PC-9 (cell line): ENCODE data around the gene ODF2. TPM values are rescaled to one million over a fixed set of nuclear protein-coding genes. Genes with fewer than 3 reads are reported as not detected.
A peak's percentile ranks its signal among the peaks of the same experiment; 100 is the strongest.
"Not testable (repeated sequence)": the region's sequence is repeated elsewhere in the genome, so short reads cannot be mapped to it uniquely, and the experiment has no call there.

ENCODE experiments used
- BruUV-seq: library from RNA; stranded (reverse); fragments of 400-500 nt; replicated peaks from 2 replicates; lab custom pipeline; 2021; lab: Mats Ljungman, UMichigan
- CTCF ChIA-PET: fragments of 300-600 bp; sonication (Branson Sonifier 250); formaldehyde crosslinking; loops from one replicate; lab custom pipeline; 2022; ENCODE audit warnings: antibody characterized with exemption; lab: Charles Lee
- POLR2A ChIA-PET: fragments of 300-600 bp; sonication (Branson Sonifier 250); formaldehyde crosslinking; loops from one replicate; lab custom pipeline; 2022; ENCODE audit warnings: antibody characterized with exemption; ENCODE audit not compliant: unreplicated experiment; lab: Charles Lee
- DNase-seq, 2 experiments: peaks; one replicate each; pipeline versions ENCODE4 v3.0.0 to v3.0.0-alpha.2; 2015 to 2022; ENCODE audit warnings: mixed read lengths in 1 of 2
- H2AFZ ChIP-seq: fragments of 200-600 bp; sonication (generic); 2 replicates; pipeline ENCODE4 v1.8.1; 2017; ENCODE audit warnings: antibody characterized with exemption
- H3F3A ChIP-seq: fragments of 200-600 bp; sonication (generic); 2 replicates; pipeline ENCODE4 v1.8.1; 2017; ENCODE audit warnings: antibody characterized with exemption, mild to moderate bottlenecking, low read depth; ENCODE audit not compliant: insufficient read depth
- H3K27ac ChIP-seq: fragments of 200-600 bp; sonication (generic); 2 replicates; pipeline ENCODE4 v1.6.1; 2016; ENCODE audit warnings: mixed run types
- H3K27me3 ChIP-seq: fragments of 200-600 bp; sonication (generic); 2 replicates; pipeline ENCODE4 v1.6.1; 2016; ENCODE audit warnings: low read depth, mixed run types; ENCODE audit not compliant: insufficient read depth
- H3K36me3 ChIP-seq: fragments of 200-600 bp; sonication (generic); 2 replicates; pipeline ENCODE4 v1.6.1; 2016; ENCODE audit warnings: low read depth, mixed run types
- H3K4me1 ChIP-seq: fragments of 200-600 bp; sonication (generic); replicated peaks from 2 replicates; pipeline ENCODE4 v1.6.1; 2016; ENCODE audit warnings: mixed run types; ENCODE audit not compliant: insufficient read depth
- H3K4me2 ChIP-seq: fragments of 200-600 bp; sonication (generic); 2 replicates; pipeline ENCODE4 v1.6.1; 2017; ENCODE audit warnings: mixed run types
- H3K4me3 ChIP-seq: fragments of 200-600 bp; sonication (generic); 2 replicates; pipeline ENCODE4 v1.6.1; 2016; ENCODE audit warnings: mixed run types
- H3K79me2 ChIP-seq: fragments of 200-600 bp; sonication (generic); 2 replicates; pipeline ENCODE4 v1.6.1; 2017; ENCODE audit warnings: low read depth, mixed run types
- H3K9me2 ChIP-seq: fragments of 200-600 bp; sonication (generic); 2 replicates; pipeline ENCODE4 v1.8.1; 2017; ENCODE audit warnings: mild to moderate bottlenecking; ENCODE audit not compliant: insufficient read depth
- H3K9me3 ChIP-seq: fragments of 200-600 bp; sonication (generic); 2 replicates; pipeline ENCODE4 v1.8.1; 2016; ENCODE audit warnings: low read depth; ENCODE audit not compliant: insufficient read depth
- H4K20me1 ChIP-seq: fragments of 200-600 bp; sonication (generic); 2 replicates; pipeline ENCODE4 v1.8.1; 2017; ENCODE audit not compliant: insufficient read depth
- CTCF ChIP-seq: fragments of 200-600 bp; sonication (generic); conservative IDR thresholded peaks from 2 replicates; pipeline ENCODE4 v1.6.1; 2017; ENCODE audit warnings: mixed run types, antibody characterized with exemption, mild to moderate bottlenecking, moderate library complexity
- EZH2 ChIP-seq: fragments of 200-600 bp; sonication (generic); IDR thresholded peaks from 2 replicates; pipeline ENCODE4 v1.8.0; 2017; ENCODE audit warnings: antibody characterized with exemption, low read depth
- intact Hi-C: fragments of 100-400 bp; cut with micrococcal nuclease; formaldehyde crosslinking; loops from one replicate; pipeline ENCODE4 v1.10.0; 2022; ENCODE audit not compliant: unreplicated experiment
- total RNA-seq: library from RNA; stranded (reverse); gene quantifications from 2 replicates; pipeline ENCODE4 v1.2.3, GENCODE V29; 2021

ODF2 gene
- total RNA-seq, 1 experiment from 2014 or later: 58.2 TPM

DNA sequence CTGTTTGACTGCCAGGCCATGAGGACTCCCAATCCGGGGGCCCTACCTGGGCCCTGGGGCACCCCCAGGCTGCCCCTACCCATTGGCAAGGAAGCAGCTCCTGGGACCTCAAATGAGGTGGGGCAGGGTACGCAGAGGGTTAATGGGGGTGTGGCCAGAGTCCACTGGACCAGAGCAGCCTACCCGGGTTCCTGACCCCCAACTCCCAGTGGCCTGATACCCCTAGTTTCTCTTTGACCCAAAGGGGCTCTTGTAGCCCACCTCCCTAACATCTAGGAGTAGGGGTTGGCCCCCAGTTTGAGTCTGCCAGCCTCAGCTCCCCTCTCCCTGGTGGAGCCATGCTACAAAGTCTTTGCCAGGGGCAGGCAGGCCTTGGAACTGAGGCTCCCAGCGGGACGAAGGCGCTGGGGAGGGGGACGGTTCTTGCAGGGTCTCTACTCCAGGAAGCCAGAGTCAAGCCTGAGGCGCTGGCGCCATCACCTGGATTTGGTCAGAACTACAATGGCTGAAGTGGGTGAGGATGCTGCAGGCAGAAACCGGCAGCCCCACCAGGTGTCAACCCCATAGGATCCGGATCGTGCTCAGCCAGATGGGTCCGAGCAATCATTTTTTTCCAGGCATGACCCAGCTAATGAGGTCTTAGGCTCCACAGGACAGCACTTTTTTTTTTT lies 43.6 kb upstream of the ODF2 start:
- Histone ChIP-seq H3F3A (peaks cover 5% of the 10 kb centered on the region), H2AFZ (no peak overlapping the region), H3K27me3 (no peaks in the 10 kb centered on the region), H3K4me3 (no peak overlapping the region), H4K20me1 (no peaks in the 10 kb centered on the region), H3K9me3 (no peaks in the 10 kb centered on the region), H3K9me2 (no peaks in the 10 kb centered on the region), H3K79me2 (no peaks in the 10 kb centered on the region), H3K36me3 (no peaks in the 10 kb centered on the region), H3K4me1 (peaks cover 15% of the 10 kb centered on the region), H3K27ac (no peak overlapping the region), H3K4me2 (no peak overlapping the region)
- ChIA-PET CTCF (interaction anchor here (2.6 kb wide), 1 partner anchor 50 kb away, joined by 8 read pairs; no protein-coding TSS in a partner anchor), POLR2A (no interaction called here)
- peak; percentile 71 for TF ChIP-seq CTCF
- TF ChIP-seq EZH2: no peak
- peak in 1 of 2 experiments; percentile 65 for DNase-seq
- intact Hi-C loops: loop anchor here (1.0 to 5.0 kb wide), 2 partner anchors 70 to 117 kb away; partner anchors contain the start of gene SLC27A4
- no TSS peak for BruUV-seq

GRCh38 chr9:128413728-128414127 lies 42.1 kb upstream of the ODF2 start:
- POLR2A ChIA-PET, H3K4me2 ChIP-seq, BruUV-seq: not testable (repeated sequence)

GRCh38 chr9:128414461-128414860 lies 41.3 kb upstream of the ODF2 start:
- CTCF ChIA-PET: interaction anchor here (0.6 kb wide), 1 partner anchor 73 kb away, joined by 3 read pairs; no protein-coding TSS in a partner anchor
- POLR2A ChIA-PET: no interaction called here
- Histone ChIP-seq H3F3A (peaks cover 5% of the 10 kb centered on the region), H3K27me3 (no peaks in the 10 kb centered on the region), H3K4me3 (no peak overlapping the region), H3K9me3 (no peaks in the 10 kb centered on the region), H3K36me3 (no peaks in the 10 kb centered on the region), H2AFZ (no peak overlapping the region), H3K4me1 (peaks cover 15% of the 10 kb centered on the region), H3K4me2 (no peak overlapping the region), H3K79me2 (no peaks in the 10 kb centered on the region), H4K20me1 (no peaks in the 10 kb centered on the region), H3K9me2 (no peaks in the 10 kb centered on the region), H3K27ac (no peak overlapping the region)
- DNase-seq: no peak
- intact Hi-C loops: loop anchor here (5.0 kb wide), 1 partner anchor 72 kb away; the partner anchor contains the start of gene SLC27A4
- TF ChIP-seq CTCF: peak; percentile 47; the same call in 1 of the 2 replicates
- TF ChIP-seq EZH2: no peak
- BruUV-seq: no TSS peak

More at GRCh38 chr9:128413728-128414127, 42.1 kb upstream of the ODF2 start:
- peaks cover 15% of the 10 kb centered on the region for H3K4me1 ChIP-seq
- H3K9me2 ChIP-seq, H3K27me3 ChIP-seq, DNase-seq, CTCF ChIA-PET, H2AFZ ChIP-seq, H4K20me1 ChIP-seq, H3K9me3 ChIP-seq, H3F3A ChIP-seq, H3K79me2 ChIP-seq, H3K36me3 ChIP-seq, H3K4me3 ChIP-seq, H3K27ac ChIP-seq: not testable (repeated sequence)
- intact Hi-C loops: loop anchor here (5.0 kb wide), 1 partner anchor 71 kb away; the partner anchor contains the start of gene SLC27A4
